Hepatocyte (in vitro differentiated cells): Measurements from ENCODE around the gene TMEM114. TPM values are rescaled to one million over a fixed set of nuclear protein-coding genes. Genes with fewer than 3 reads are reported as not detected.

ENCODE experiments used
- DNase-seq: peaks from one replicate; pipeline ENCODE4 v3.0.0-alpha.2; 2016; ENCODE audit warnings: low spot score
- H2AFZ ChIP-seq: fragments of 200-600 bp; sonication (generic); 2 replicates; pipeline ENCODE4 v1.6.0; 2016; ENCODE audit warnings: antibody characterized with exemption, mild to moderate bottlenecking
- H3K27ac ChIP-seq: fragments of 200-600 bp; sonication (generic); 2 replicates; pipeline ENCODE4 v1.5.1; 2016; ENCODE audit warnings: mild to moderate bottlenecking
- H3K27me3 ChIP-seq: fragments of 200-600 bp; sonication (generic); 2 replicates; pipeline ENCODE4 v1.6.1; 2016
- H3K36me3 ChIP-seq: fragments of 200-600 bp; sonication (generic); replicated peaks from 2 replicates; pipeline ENCODE4 v1.5.1; 2016; ENCODE audit warnings: low read depth; ENCODE audit not compliant: insufficient read depth
- H3K4me1 ChIP-seq: fragments of 200-600 bp; sonication (generic); 2 replicates; pipeline ENCODE4 v1.5.1; 2016; ENCODE audit warnings: mild to moderate bottlenecking, moderate library complexity; ENCODE audit not compliant: insufficient read depth
- H3K4me2 ChIP-seq: fragments of 200-600 bp; sonication (generic); 2 replicates; pipeline ENCODE4 v1.6.0; 2016
- H3K4me3 ChIP-seq: fragments of 200-600 bp; sonication (generic); 2 replicates; pipeline ENCODE4 v1.5.1; 2016; ENCODE audit warnings: mild to moderate bottlenecking
- H3K79me2 ChIP-seq: fragments of 200-600 bp; sonication (generic); 2 replicates; pipeline ENCODE4 v1.6.0; 2017; ENCODE audit warnings: mild to moderate bottlenecking
- H3K9me2 ChIP-seq: fragments of 200-600 bp; sonication (generic); replicated peaks from 2 replicates; pipeline ENCODE4 v1.6.0; 2017; ENCODE audit warnings: mild to moderate bottlenecking; ENCODE audit not compliant: insufficient read depth
- H3K9me3 ChIP-seq: fragments of 200-600 bp; sonication (generic); 2 replicates; pipeline ENCODE4 v1.5.1; 2016; ENCODE audit warnings: low read depth, mild to moderate bottlenecking
- H4K20me1 ChIP-seq: fragments of 200-600 bp; sonication (generic); 2 replicates; pipeline ENCODE4 v1.6.0; 2016; ENCODE audit warnings: mild to moderate bottlenecking; ENCODE audit not compliant: insufficient read depth, poor library complexity, severe bottlenecking
- CTCF ChIP-seq: fragments of 200-600 bp; sonication (generic); IDR thresholded peaks from 2 replicates; pipeline ENCODE4 v1.5.1; 2016; ENCODE audit warnings: antibody characterized with exemption, mild to moderate bottlenecking; ENCODE audit not compliant: poor library complexity
- EZH2 ChIP-seq: fragments of 200-600 bp; sonication (generic); IDR thresholded peaks from 2 replicates; pipeline ENCODE4 v1.6.1; 2016; ENCODE audit warnings: antibody characterized with exemption, mild to moderate bottlenecking, borderline replicate concordance
- EZH2phosphoT487 ChIP-seq: fragments of 200-600 bp; sonication (generic); IDR thresholded peaks from one replicate; pipeline ENCODE4 v1.6.1; 2018; ENCODE audit warnings: antibody characterized with exemption, mild to moderate bottlenecking, low read depth, moderate library complexity; ENCODE audit not compliant: unreplicated experiment, severe bottlenecking
- WGBS: methylation state at CpG from one replicate; pipeline ENCODE4 v1.1.6; 2016; ENCODE audit warnings: low lambda C conversion rate; ENCODE audit errors: missing lambda C conversion rate; 5-methylcytosine and 5-hydroxymethylcytosine counted together
- polyA plus RNA-seq: library from polyadenylated mRNA; unstranded; fragments of >200 nt; fragmentation: Nextera tagmentation; extraction: Ambion mirVana; gene quantifications from 2 replicates; pipeline ENCODE4 v1.2.1, GENCODE V29; 2016
- total RNA-seq: library from RNA; depleted of rRNA; stranded (reverse); fragments of >200 nt; gene quantifications from 2 replicates; pipeline ENCODE4 v1.2.3, GENCODE V29; 2014

TMEM114 gene
- total and polyA plus RNA-seq, 2 experiments from 2014 or later = not detected

- Histone ChIP-seq H3K9me2 (no peaks in the 10 kb centered on the region), H3K27me3 (peaks cover 9% of the 10 kb centered on the region), H2AFZ (no peak overlapping the region), H3K4me1 (no peaks in the 10 kb centered on the region), H4K20me1 (no peaks in the 10 kb centered on the region), H3K4me3 (no peak overlapping the region), H3K27ac (no peak overlapping the region), H3K36me3 (no peaks in the 10 kb centered on the region), H3K9me3 (no peaks in the 10 kb centered on the region), H3K79me2 (no peaks in the 10 kb centered on the region), H3K4me2 (no peak overlapping the region)
- WGBS = 74% methylated on average over 11 of the region's 11 CpGs
- TF ChIP-seq CTCF = no peak
- TF ChIP-seq EZH2phosphoT487 = no peak
- TF ChIP-seq EZH2 = no peak
- DNase-seq = no peak
These were observed 9.9 kb upstream of the TMEM114 start for GRCh38 chr16:8600144-8600775.

- H4K20me1 ChIP-seq = no peaks in the 10 kb centered on the region
- no peaks in the 10 kb centered on the region for H3K9me3 ChIP-seq
- H3K79me2 ChIP-seq = no peaks in the 10 kb centered on the region
- H3K27me3 ChIP-seq = peaks cover 20% of the 10 kb centered on the region
- 92% methylated on average over 1 of the region's 1 CpG for WGBS
- no peak overlapping the region for H3K4me3 ChIP-seq
- H3K4me2 ChIP-seq = no peak overlapping the region
- no peaks in the 10 kb centered on the region for H3K4me1 ChIP-seq
- TF ChIP-seq EZH2phosphoT487 = no peak
- no peaks in the 10 kb centered on the region for H3K9me2 ChIP-seq
- H2AFZ ChIP-seq = no peak overlapping the region
- no peak overlapping the region for H3K27ac ChIP-seq
- H3K36me3 ChIP-seq = no peaks in the 10 kb centered on the region
- no peak for DNase-seq
These were observed 6.3 kb upstream of the TMEM114 start for GRCh38 chr16:8596581-8596980.

- Histone ChIP-seq H3K27me3 (peaks cover 21% of the 10 kb centered on the region), H3K4me3 (no peak overlapping the region), H2AFZ (no peak overlapping the region), H3K9me2 (no peaks in the 10 kb centered on the region), H3K4me2 (no peak overlapping the region), H3K36me3 (no peaks in the 10 kb centered on the region), H3K27ac (no peak overlapping the region), H4K20me1 (no peaks in the 10 kb centered on the region), H3K79me2 (no peaks in the 10 kb centered on the region), H3K4me1 (no peaks in the 10 kb centered on the region), H3K9me3 (no peaks in the 10 kb centered on the region)
- no peak for TF ChIP-seq EZH2phosphoT487
- TF ChIP-seq CTCF = no peak
- TF ChIP-seq EZH2 = no peak
- WGBS = 90% methylated on average over 5 of the region's 5 CpGs
- DNase-seq = no peak
These were observed 5.5 kb upstream of the TMEM114 start for GRCh38 chr16:8595783-8596182.

GRCh38 chr16:8594149-8594666 is 3.9 kb upstream of the TMEM114 start:
- peaks cover 37% of the 10 kb centered on the region for H3K27me3 ChIP-seq
- H3K4me2 ChIP-seq = no peak overlapping the region
- H3K36me3 ChIP-seq = no peaks in the 10 kb centered on the region
- peaks cover 8% of the 10 kb centered on the region for H3K4me1 ChIP-seq
- TF ChIP-seq EZH2 = no peak
- TF ChIP-seq EZH2phosphoT487 = no peak
- TF ChIP-seq CTCF = no peak
- H4K20me1 ChIP-seq = no peaks in the 10 kb centered on the region
- DNase-seq = no peak
- H3K27ac ChIP-seq = no peak overlapping the region
- H3K79me2 ChIP-seq = no peaks in the 10 kb centered on the region
- no peak overlapping the region for H2AFZ ChIP-seq
- no peaks in the 10 kb centered on the region for H3K9me3 ChIP-seq
- no peak overlapping the region for H3K4me3 ChIP-seq
- H3K9me2 ChIP-seq = no peaks in the 10 kb centered on the region
- WGBS = 69% methylated on average over 8 of the region's 9 CpGs
